GM23338 (cell line): ENCODE results near the gene SPIRE1. TPM values are rescaled to one million over a fixed set of nuclear protein-coding genes. Genes with fewer than 3 reads are reported as not detected.

ENCODE experiments used
- ATAC-seq: fragments of 200-7000 bp; cut with Tn5 transposase; 3 replicates; pipeline ENCODE4 v1.9.1; 2020
- DNase-seq: peaks from one replicate; pipeline ENCODE4 v3.0.0-alpha.2; 2015; ENCODE audit warnings: low spot score
- H2AFZ ChIP-seq: fragments of 200-600 bp; sonication (generic); 2 replicates; pipeline ENCODE4 v1.8.0; 2016; ENCODE audit warnings: antibody characterized with exemption, mild to moderate bottlenecking, moderate library complexity
- H3F3A ChIP-seq: fragments of 200-600 bp; sonication (generic); replicated peaks from 2 replicates; pipeline ENCODE4 v1.8.0; 2017; ENCODE audit warnings: antibody characterized with exemption, mixed run types, low read depth
- H3K27ac ChIP-seq: fragments of 200-600 bp; sonication (generic); 2 replicates; pipeline ENCODE4 v1.6.1; 2016; ENCODE audit warnings: low read depth
- H3K27me3 ChIP-seq: fragments of 200-600 bp; sonication (generic); 2 replicates; pipeline ENCODE4 v1.8.0; 2016; ENCODE audit warnings: mild to moderate bottlenecking, mixed run types, moderate library complexity; ENCODE audit not compliant: insufficient read depth
- H3K36me3 ChIP-seq: fragments of 200-600 bp; sonication (generic); 2 replicates; pipeline ENCODE4 v1.8.0; 2016; ENCODE audit warnings: mild to moderate bottlenecking; ENCODE audit not compliant: insufficient read depth
- H3K4me1 ChIP-seq: fragments of 200-600 bp; sonication (generic); 2 replicates; pipeline ENCODE4 v1.8.0; 2016; ENCODE audit warnings: mild to moderate bottlenecking, moderate library complexity; ENCODE audit not compliant: insufficient read depth
- H3K4me2 ChIP-seq: fragments of 200-600 bp; sonication (generic); 2 replicates; pipeline ENCODE4 v1.7.1; 2017; ENCODE audit warnings: mixed run types
- H3K4me3 ChIP-seq: fragments of 200-600 bp; sonication (generic); 2 replicates; pipeline ENCODE4 v1.6.1; 2016; ENCODE audit warnings: mixed run types
- H3K79me2 ChIP-seq: fragments of 200-600 bp; sonication (generic); replicated peaks from 2 replicates; pipeline ENCODE4 v1.8.0; 2017; ENCODE audit warnings: mild to moderate bottlenecking; ENCODE audit not compliant: insufficient read depth
- H3K9me2 ChIP-seq: fragments of 200-600 bp; sonication (generic); 2 replicates; pipeline ENCODE4 v1.8.0; 2017; ENCODE audit not compliant: insufficient read depth
- H4K20me1 ChIP-seq: fragments of 200-600 bp; sonication (generic); replicated peaks from 2 replicates; pipeline ENCODE4 v1.8.0; 2017; ENCODE audit warnings: mild to moderate bottlenecking; ENCODE audit not compliant: insufficient read depth
- H3K27ac Mint-ChIP-seq: 2 replicates; pipeline ENCODE4 v1.8.0; 2020; ENCODE audit warnings: inconsistent platforms, mild to moderate bottlenecking, moderate library complexity, mixed read lengths
- H3K27me3 Mint-ChIP-seq: 3 replicates; pipeline ENCODE4 v1.8.0; 2022; ENCODE audit warnings: low read depth, mild to moderate bottlenecking, moderate library complexity, mixed read lengths, inconsistent platforms; ENCODE audit not compliant: insufficient read depth, poor library complexity
- H3K36me3 Mint-ChIP-seq: 3 replicates; pipeline ENCODE4 v1.8.0; 2021; ENCODE audit warnings: low read depth, mild to moderate bottlenecking, inconsistent platforms, moderate library complexity, mixed read lengths
- H3K4me1 Mint-ChIP-seq: 3 replicates; pipeline ENCODE4 v1.8.0; 2020; ENCODE audit warnings: mild to moderate bottlenecking, inconsistent platforms, mixed read lengths
- H3K4me3 Mint-ChIP-seq: 3 replicates; pipeline ENCODE4 v1.8.0; 2021; ENCODE audit warnings: moderate library complexity, mild to moderate bottlenecking, inconsistent platforms, mixed read lengths
- H3K9me3 Mint-ChIP-seq: 3 replicates; pipeline ENCODE4 v1.8.0; 2020; ENCODE audit warnings: moderate library complexity, mild to moderate bottlenecking, inconsistent platforms, mixed read lengths
- CREB1 ChIP-seq: fragments of 250-450 bp; sonication (Bioruptor Pico); IDR thresholded peaks from 2 replicates; pipeline ENCODE4 v1.5.0; 2020; ENCODE audit warnings: low read depth, mild to moderate bottlenecking, moderate library complexity
- JUNB ChIP-seq: IDR thresholded peaks from one replicate; pipeline ENCODE4 v1.6.1; 2016; ENCODE audit warnings: antibody characterized with exemption; ENCODE audit not compliant: unreplicated experiment
- POLR2AphosphoS5 ChIP-seq: IDR thresholded peaks from 2 replicates; pipeline ENCODE4 v1.6.1; 2016; ENCODE audit warnings: antibody characterized with exemption, low read depth
- STAT1 ChIP-seq: IDR thresholded peaks from one replicate; pipeline ENCODE4 v1.6.1; 2016; ENCODE audit warnings: antibody characterized with exemption; ENCODE audit not compliant: unreplicated experiment
- ZNF114 ChIP-seq: fragments of 250-450 bp; sonication (Bioruptor Pico); IDR thresholded peaks from 2 replicates; pipeline ENCODE4 v1.5.0; 2020; ENCODE audit warnings: mild to moderate bottlenecking, moderate library complexity
- ZNF331 ChIP-seq: fragments of 250-450 bp; sonication (Bioruptor Pico); IDR thresholded peaks from 2 replicates; pipeline ENCODE4 v1.5.0; 2020; ENCODE audit warnings: low read depth, mild to moderate bottlenecking, moderate library complexity
- polyA plus RNA-seq: library from polyadenylated mRNA; unstranded; fragments of >200 nt; fragmentation: Nextera tagmentation; extraction: Ambion mirVana; gene quantifications from 2 replicates; pipeline ENCODE4 v1.2.1, GENCODE V29; 2016
- total RNA-seq: library from RNA; depleted of rRNA; stranded (reverse); fragments of >200 nt; shearing (Covaris generic); gene quantifications from 2 replicates; pipeline ENCODE4 v1.2.3, GENCODE V29; 2014
- TF ChIP-seq, protein P1 (sequence below): IDR thresholded peaks from 2 replicates; pipeline ENCODE4 v1.6.1; 2016; ENCODE audit warnings: antibody characterized with exemption
- TF ChIP-seq, protein P2 (sequence below), 2 experiments: fragments of 200-600 bp in 1 of 2; sonication (generic) in 1 of 2; conservative IDR thresholded peaks; 2 replicates each; pipeline versions ENCODE4 v1.5.1 to v1.6.1; 2016 to 2017; ENCODE audit warnings: antibody characterized with exemption in 2 of 2, low read depth in 2 of 2, mild to moderate bottlenecking in 2 of 2, moderate library complexity in 1 of 2
- TF ChIP-seq, protein P3 (sequence below): IDR thresholded peaks from one replicate; pipeline ENCODE4 v1.6.1; 2018; ENCODE audit warnings: antibody characterized with exemption; ENCODE audit not compliant: unreplicated experiment

Gene SPIRE1
- total and polyA plus RNA-seq, 2 experiments from 2014 or later: 2.9 to 15.5 TPM

DNA sequence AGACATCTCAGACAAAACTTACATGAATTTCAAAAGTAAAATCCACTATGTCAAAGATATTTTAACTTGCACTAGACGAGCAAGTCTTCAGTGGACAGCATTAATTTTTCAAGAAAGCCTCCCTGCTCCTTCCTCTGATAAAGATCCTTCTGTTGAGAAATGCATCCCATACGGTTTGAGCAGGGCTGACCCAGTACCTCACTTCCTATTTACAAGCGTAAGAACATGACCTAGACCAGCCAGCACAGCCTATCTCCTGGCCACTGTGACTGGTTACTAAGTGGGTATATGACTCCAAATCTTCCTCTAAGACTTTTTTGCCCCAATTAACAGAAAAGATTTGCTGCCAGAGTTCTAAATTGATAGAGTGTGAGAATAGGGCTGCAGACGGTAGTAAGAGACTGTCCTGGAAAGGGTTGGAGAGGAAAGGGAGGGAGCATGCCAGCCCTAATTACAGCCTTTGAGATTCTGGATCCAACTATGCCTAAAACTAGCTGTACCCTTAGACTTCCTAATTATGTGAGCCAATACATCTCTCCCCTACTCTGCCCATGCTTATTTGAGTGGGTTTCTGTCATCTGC is 141.8 kb downstream of the SPIRE1 start:
- no peaks in the 10 kb centered on the region for H3F3A ChIP-seq
- Mint-ChIP-seq H3K27me3 (no peaks in the 10 kb centered on the region), H3K36me3 (peaks cover 9% of the 10 kb centered on the region), H3K4me1 (peaks cover 5% of the 10 kb centered on the region; the same call in 2 of the 3 replicates), H3K27ac (no peak overlapping the region), H3K9me3 (peaks cover 6% of the 10 kb centered on the region; the same call in 2 of the 3 replicates), H3K4me3 (no peak overlapping the region)
- no peak overlapping the region for H3K4me2 ChIP-seq
- H3K27ac ChIP-seq: peak overlapping the region; percentile 59; the same call in 1 of the 2 replicates
- peak; percentile 66 for ATAC-seq
- TF ChIP-seq POLR2AphosphoS5 (no peak), ZNF114 (CRISPR knock-in tag) (no peak), JUNB (no peak), STAT1 (no peak), CREB1 (CRISPR knock-in tag) (no peak), ZNF331 (CRISPR knock-in tag) (no peak)
- TF ChIP-seq, protein P1, sequence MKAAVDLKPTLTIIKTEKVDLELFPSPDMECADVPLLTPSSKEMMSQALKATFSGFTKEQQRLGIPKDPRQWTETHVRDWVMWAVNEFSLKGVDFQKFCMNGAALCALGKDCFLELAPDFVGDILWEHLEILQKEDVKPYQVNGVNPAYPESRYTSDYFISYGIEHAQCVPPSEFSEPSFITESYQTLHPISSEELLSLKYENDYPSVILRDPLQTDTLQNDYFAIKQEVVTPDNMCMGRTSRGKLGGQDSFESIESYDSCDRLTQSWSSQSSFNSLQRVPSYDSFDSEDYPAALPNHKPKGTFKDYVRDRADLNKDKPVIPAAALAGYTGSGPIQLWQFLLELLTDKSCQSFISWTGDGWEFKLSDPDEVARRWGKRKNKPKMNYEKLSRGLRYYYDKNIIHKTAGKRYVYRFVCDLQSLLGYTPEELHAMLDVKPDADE: no peak
- TF ChIP-seq, protein P2, sequence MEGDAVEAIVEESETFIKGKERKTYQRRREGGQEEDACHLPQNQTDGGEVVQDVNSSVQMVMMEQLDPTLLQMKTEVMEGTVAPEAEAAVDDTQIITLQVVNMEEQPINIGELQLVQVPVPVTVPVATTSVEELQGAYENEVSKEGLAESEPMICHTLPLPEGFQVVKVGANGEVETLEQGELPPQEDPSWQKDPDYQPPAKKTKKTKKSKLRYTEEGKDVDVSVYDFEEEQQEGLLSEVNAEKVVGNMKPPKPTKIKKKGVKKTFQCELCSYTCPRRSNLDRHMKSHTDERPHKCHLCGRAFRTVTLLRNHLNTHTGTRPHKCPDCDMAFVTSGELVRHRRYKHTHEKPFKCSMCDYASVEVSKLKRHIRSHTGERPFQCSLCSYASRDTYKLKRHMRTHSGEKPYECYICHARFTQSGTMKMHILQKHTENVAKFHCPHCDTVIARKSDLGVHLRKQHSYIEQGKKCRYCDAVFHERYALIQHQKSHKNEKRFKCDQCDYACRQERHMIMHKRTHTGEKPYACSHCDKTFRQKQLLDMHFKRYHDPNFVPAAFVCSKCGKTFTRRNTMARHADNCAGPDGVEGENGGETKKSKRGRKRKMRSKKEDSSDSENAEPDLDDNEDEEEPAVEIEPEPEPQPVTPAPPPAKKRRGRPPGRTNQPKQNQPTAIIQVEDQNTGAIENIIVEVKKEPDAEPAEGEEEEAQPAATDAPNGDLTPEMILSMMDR (conservative IDR thresholded peaks at IDR 0.05; ENCODE audit: low read depth in 2 of 2): no peak
- TF ChIP-seq, protein P3, sequence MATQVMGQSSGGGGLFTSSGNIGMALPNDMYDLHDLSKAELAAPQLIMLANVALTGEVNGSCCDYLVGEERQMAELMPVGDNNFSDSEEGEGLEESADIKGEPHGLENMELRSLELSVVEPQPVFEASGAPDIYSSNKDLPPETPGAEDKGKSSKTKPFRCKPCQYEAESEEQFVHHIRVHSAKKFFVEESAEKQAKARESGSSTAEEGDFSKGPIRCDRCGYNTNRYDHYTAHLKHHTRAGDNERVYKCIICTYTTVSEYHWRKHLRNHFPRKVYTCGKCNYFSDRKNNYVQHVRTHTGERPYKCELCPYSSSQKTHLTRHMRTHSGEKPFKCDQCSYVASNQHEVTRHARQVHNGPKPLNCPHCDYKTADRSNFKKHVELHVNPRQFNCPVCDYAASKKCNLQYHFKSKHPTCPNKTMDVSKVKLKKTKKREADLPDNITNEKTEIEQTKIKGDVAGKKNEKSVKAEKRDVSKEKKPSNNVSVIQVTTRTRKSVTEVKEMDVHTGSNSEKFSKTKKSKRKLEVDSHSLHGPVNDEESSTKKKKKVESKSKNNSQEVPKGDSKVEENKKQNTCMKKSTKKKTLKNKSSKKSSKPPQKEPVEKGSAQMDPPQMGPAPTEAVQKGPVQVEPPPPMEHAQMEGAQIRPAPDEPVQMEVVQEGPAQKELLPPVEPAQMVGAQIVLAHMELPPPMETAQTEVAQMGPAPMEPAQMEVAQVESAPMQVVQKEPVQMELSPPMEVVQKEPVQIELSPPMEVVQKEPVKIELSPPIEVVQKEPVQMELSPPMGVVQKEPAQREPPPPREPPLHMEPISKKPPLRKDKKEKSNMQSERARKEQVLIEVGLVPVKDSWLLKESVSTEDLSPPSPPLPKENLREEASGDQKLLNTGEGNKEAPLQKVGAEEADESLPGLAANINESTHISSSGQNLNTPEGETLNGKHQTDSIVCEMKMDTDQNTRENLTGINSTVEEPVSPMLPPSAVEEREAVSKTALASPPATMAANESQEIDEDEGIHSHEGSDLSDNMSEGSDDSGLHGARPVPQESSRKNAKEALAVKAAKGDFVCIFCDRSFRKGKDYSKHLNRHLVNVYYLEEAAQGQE: no peak
- H3K9me2 ChIP-seq: no peaks in the 10 kb centered on the region
- no peaks in the 10 kb centered on the region for H3K4me1 ChIP-seq
- no peak for DNase-seq
- H3K36me3 ChIP-seq: no peaks in the 10 kb centered on the region
- no peaks in the 10 kb centered on the region for H3K79me2 ChIP-seq
- no peak overlapping the region for H3K4me3 ChIP-seq
- H2AFZ ChIP-seq: no peak overlapping the region
- H4K20me1 ChIP-seq: no peaks in the 10 kb centered on the region
- no peaks in the 10 kb centered on the region for H3K27me3 ChIP-seq
